Mesenchymal stem cell (in vitro differentiated cells and primary cell): Measurements from ENCODE around the gene MTERF2.
A peak's percentile ranks its signal among the peaks of the same experiment; 100 is the strongest.

ENCODE experiments used
- DNase-seq: peaks from one replicate; pipeline ENCODE4 v3.0.0-alpha.2; 2013
- H2AFZ ChIP-seq: one replicate; pipeline ENCODE4 v1.6.1; 2013; ENCODE audit warnings: low read depth, mild to moderate bottlenecking, control low read depth, inconsistent platforms, low read length, moderate library complexity
- H2AK5ac ChIP-seq: 2 replicates; pipeline ENCODE4 v1.6.1; 2013; ENCODE audit warnings: low read length, moderate library complexity, mild to moderate bottlenecking, inconsistent platforms; ENCODE audit not compliant: severe bottlenecking
- H2BK120ac ChIP-seq: one replicate; pipeline ENCODE4 v1.6.1; 2013; ENCODE audit warnings: low read depth, mild to moderate bottlenecking, inconsistent platforms, low read length, moderate library complexity
- H2BK12ac ChIP-seq, 2 experiments: one replicate each; pipeline ENCODE4 v1.6.1; 2013; ENCODE audit warnings: inconsistent platforms in 2 of 2, low read length in 2 of 2, mild to moderate bottlenecking in 2 of 2, moderate library complexity in 2 of 2, control low read depth in 1 of 2
- H2BK15ac ChIP-seq: one replicate; pipeline ENCODE4 v1.6.1; 2013; ENCODE audit warnings: mild to moderate bottlenecking, low read depth, inconsistent platforms; ENCODE audit not compliant: poor library complexity, severe bottlenecking
- H2BK5ac ChIP-seq: 2 replicates; pipeline ENCODE4 v1.6.1; 2013; ENCODE audit warnings: low read depth, mild to moderate bottlenecking, low read length, control low read depth, inconsistent platforms; ENCODE audit not compliant: poor library complexity, severe bottlenecking
- H3K14ac ChIP-seq, 2 experiments: one replicate each; pipeline ENCODE4 v1.6.1; 2013; ENCODE audit warnings: inconsistent platforms in 2 of 2, low read length in 2 of 2, control low read depth in 1 of 2, mild to moderate bottlenecking in 1 of 2, moderate library complexity in 1 of 2
- H3K18ac ChIP-seq, 2 experiments: one replicate each; pipeline ENCODE4 v1.6.1; 2013; ENCODE audit warnings: inconsistent platforms in 2 of 2, low read length in 2 of 2, control low read depth in 1 of 2, low read depth in 1 of 2, mild to moderate bottlenecking in 1 of 2
- H3K23ac ChIP-seq, 2 experiments: one replicate each; pipeline ENCODE4 v1.6.1; 2013; ENCODE audit warnings: inconsistent platforms in 2 of 2, low read length in 2 of 2, mild to moderate bottlenecking in 2 of 2, moderate library complexity in 2 of 2, control low read depth in 1 of 2
- H3K27ac ChIP-seq: 2 replicates; pipeline ENCODE4 v1.5.1; 2013; ENCODE audit warnings: mild to moderate bottlenecking, moderate library complexity, low read length, control low read depth, inconsistent platforms; ENCODE audit not compliant: poor library complexity, severe bottlenecking
- H3K27me3 ChIP-seq, 2 experiments: 2 replicates each; pipeline versions ENCODE4 v1.6.1 to v1.7.0; 2013; ENCODE audit warnings: low read length in 2 of 2, mild to moderate bottlenecking in 2 of 2, moderate library complexity in 2 of 2, control low read depth in 1 of 2, inconsistent platforms in 1 of 2; ENCODE audit not compliant: control insufficient read depth in 1 of 2, insufficient read depth in 1 of 2
- H3K36me3 ChIP-seq, 2 experiments: 2 replicates each; pipeline versions ENCODE4 v1.6.1 to v1.7.0; 2013; ENCODE audit warnings: low read length in 2 of 2, control low read depth in 1 of 2, inconsistent platforms in 1 of 2, low read depth in 1 of 2, mild to moderate bottlenecking in 1 of 2; ENCODE audit not compliant: insufficient read depth in 2 of 2, control insufficient read depth in 1 of 2
- H3K4ac ChIP-seq, 2 experiments: one replicate each; pipeline ENCODE4 v1.6.1; 2013; ENCODE audit warnings: inconsistent platforms in 2 of 2, low read length in 2 of 2, mild to moderate bottlenecking in 2 of 2, moderate library complexity in 2 of 2, control low read depth in 1 of 2, low read depth in 1 of 2
- H3K4me1 ChIP-seq: 2 replicates; pipeline ENCODE4 v1.6.1; 2013; ENCODE audit warnings: low read depth, low read length, control low read depth; ENCODE audit not compliant: control insufficient read depth, insufficient read depth
- H3K4me2 ChIP-seq: 2 replicates; pipeline ENCODE4 v1.6.1; 2013; ENCODE audit warnings: low read length, mild to moderate bottlenecking, inconsistent platforms; ENCODE audit not compliant: poor library complexity, severe bottlenecking
- H3K4me3 ChIP-seq, 2 experiments: 2 replicates each; pipeline versions ENCODE4 v1.5.1 to v1.7.0; 2013; ENCODE audit warnings: low read length in 2 of 2, mild to moderate bottlenecking in 2 of 2, control low read depth in 1 of 2, low read depth in 1 of 2; ENCODE audit not compliant: insufficient read depth in 1 of 2
- H3K79me1 ChIP-seq: replicated peaks from 2 replicates; pipeline ENCODE4 v1.6.1; 2013; ENCODE audit warnings: mild to moderate bottlenecking, control low read depth, low read length, inconsistent platforms; ENCODE audit not compliant: poor library complexity, severe bottlenecking
- H3K9ac ChIP-seq: 2 replicates; pipeline ENCODE4 v1.7.0; 2013; ENCODE audit warnings: mild to moderate bottlenecking, low read length, moderate library complexity
- H3K9me3 ChIP-seq: 2 replicates; pipeline ENCODE4 v1.7.0; 2013; ENCODE audit warnings: mild to moderate bottlenecking, low read length; ENCODE audit not compliant: control insufficient read depth
- H4K8ac ChIP-seq: one replicate; pipeline ENCODE4 v1.6.1; 2013; ENCODE audit warnings: inconsistent platforms, mild to moderate bottlenecking, low read length, moderate library complexity
- H4K91ac ChIP-seq: one replicate; pipeline ENCODE4 v1.6.1; 2013; ENCODE audit warnings: mild to moderate bottlenecking, low read length, inconsistent platforms
- WGBS: methylation state at CpG from one replicate; pipeline ENCODE4 v1.1.7; 2013; ENCODE audit warnings: mixed read lengths; 5-methylcytosine and 5-hydroxymethylcytosine counted together

Gene MTERF2

DNA sequence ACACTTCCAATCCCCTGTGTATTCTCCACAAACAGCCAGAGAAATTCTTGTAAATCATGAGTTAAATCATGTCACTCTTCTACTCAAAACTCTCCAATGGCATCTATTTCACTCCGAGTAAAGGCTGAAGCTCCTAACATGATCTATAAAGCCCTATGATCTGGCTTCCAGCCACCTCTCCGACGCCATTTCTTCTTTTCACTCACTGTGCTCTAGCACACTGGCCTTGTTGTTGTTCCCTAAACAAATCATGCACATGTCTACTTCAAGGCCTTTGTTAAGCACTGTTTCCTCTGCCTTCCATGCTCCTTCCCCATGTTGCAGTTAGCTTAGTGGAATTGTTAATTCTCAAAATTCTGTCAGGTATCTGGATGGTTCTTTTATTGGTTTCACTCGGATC lies 30.1 kb upstream of the MTERF2 start:
- Histone ChIP-seq H2BK15ac (no peak overlapping the region), H3K4me3 (no peak overlapping the region), H3K18ac (no peak overlapping the region), H2AK5ac (no peak overlapping the region), H3K14ac (no peak overlapping the region), H3K4me2 (no peak overlapping the region), H3K27me3 (no peaks in the 10 kb centered on the region), H3K4ac (no peak overlapping the region), H3K36me3 (peaks cover 5 to 13% of the 10 kb centered on the region in 2 experiments), H2BK120ac (no peak overlapping the region), H3K27ac (no peak overlapping the region), H3K9me3 (peaks cover 11% of the 10 kb centered on the region), H4K8ac (peak overlapping the region; percentile 60), H2BK5ac (no peak overlapping the region), H3K79me1 (peaks cover 12% of the 10 kb centered on the region), H3K9ac (no peak overlapping the region), H4K91ac (no peak overlapping the region), H2AFZ (no peak overlapping the region), H2BK12ac (no peak overlapping the region), H3K4me1 (no peaks in the 10 kb centered on the region), H3K23ac (no peak overlapping the region)
- 92% methylated on average over 4 of the region's 4 CpGs for WGBS
- no peak for DNase-seq

DNA sequence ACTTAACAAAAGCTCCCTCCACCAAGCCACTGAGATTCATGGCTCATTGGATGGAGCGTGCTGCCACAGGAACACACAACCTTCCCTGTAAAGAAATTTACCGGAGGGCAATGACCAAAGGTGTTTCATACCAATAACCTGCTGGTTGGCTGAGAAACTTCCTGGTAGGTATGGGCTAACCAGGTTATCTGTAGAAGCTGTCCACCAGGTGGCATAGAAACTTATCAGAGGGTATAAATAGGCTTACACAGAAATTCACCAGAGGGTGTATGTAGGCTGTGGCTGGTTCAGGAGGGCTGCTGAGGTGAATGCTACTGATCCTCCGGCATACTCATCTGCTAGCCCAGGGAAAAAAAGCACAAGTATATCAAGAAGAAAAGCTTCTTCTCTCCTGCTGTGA lies 27.1 kb upstream of the MTERF2 start:
- Histone ChIP-seq H3K23ac (no peak overlapping the region), H3K36me3 (peaks cover 5 to 8% of the 10 kb centered on the region in 2 experiments), H2BK120ac (no peak overlapping the region), H3K18ac (no peak overlapping the region), H3K4me1 (no peaks in the 10 kb centered on the region), H2BK5ac (no peak overlapping the region), H2AFZ (no peak overlapping the region), H2AK5ac (no peak overlapping the region), H3K27me3 (no peaks in the 10 kb centered on the region), H3K14ac (no peak overlapping the region), H4K8ac (no peak overlapping the region), H3K9ac (no peak overlapping the region), H3K9me3 (peaks cover 11% of the 10 kb centered on the region), H4K91ac (no peak overlapping the region), H3K4me3 (no peak overlapping the region), H3K4me2 (no peak overlapping the region), H3K4ac (no peak overlapping the region), H2BK15ac (no peak overlapping the region), H3K27ac (no peak overlapping the region), H3K79me1 (peaks cover 12% of the 10 kb centered on the region), H2BK12ac (no peak overlapping the region)
- 100% methylated on average over 2 of the region's 3 CpGs for WGBS
- DNase-seq = no peak

DNA sequence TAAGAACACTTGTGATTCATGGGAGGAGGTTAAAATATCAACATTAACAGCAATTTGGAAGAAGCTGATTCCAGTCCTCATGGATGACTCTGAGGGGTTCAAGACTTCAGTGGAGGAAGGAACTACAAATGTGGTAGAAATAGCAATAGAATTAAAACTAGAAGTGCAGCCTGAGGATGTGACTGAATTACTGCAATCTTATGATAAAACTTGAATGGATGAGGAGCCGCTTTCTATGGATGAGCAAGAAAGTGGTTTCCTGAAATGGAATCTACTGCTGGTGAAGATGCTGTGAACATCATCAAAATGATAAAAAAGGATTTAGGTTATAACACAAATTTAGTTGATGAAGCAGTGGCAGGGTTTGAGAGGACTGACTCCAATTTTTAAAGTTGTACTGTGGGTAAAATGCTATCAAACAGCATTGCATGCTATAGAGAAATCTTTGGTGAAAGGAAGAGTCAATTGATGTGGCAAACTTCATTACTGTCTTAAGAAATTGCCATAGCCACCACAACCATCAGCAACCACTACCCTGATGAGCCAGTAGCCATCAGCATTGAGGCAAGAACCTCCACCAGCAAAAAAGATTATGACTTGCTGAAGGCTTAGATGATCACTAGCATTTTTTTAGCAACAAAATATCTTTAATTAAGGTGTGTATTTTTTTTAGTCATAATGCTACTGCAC lies 25.9 kb upstream of the MTERF2 start:
- Histone ChIP-seq H3K9me3 (peaks cover 11% of the 10 kb centered on the region), H4K8ac (no peak overlapping the region), H3K18ac (no peak overlapping the region), H3K4me3 (no peak overlapping the region), H3K79me1 (peaks cover 13% of the 10 kb centered on the region), H4K91ac (no peak overlapping the region), H3K4me1 (no peaks in the 10 kb centered on the region), H3K4me2 (no peak overlapping the region), H3K14ac (no peak overlapping the region), H3K23ac (no peak overlapping the region), H2AFZ (no peak overlapping the region), H3K27me3 (no peaks in the 10 kb centered on the region), H2AK5ac (no peak overlapping the region), H2BK15ac (no peak overlapping the region), H2BK5ac (no peak overlapping the region), H3K27ac (no peak overlapping the region), H3K36me3 (peaks cover 5 to 8% of the 10 kb centered on the region in 2 experiments), H3K9ac (no peak overlapping the region), H3K4ac (no peak overlapping the region), H2BK120ac (no peak overlapping the region), H2BK12ac (no peak overlapping the region)
- no peak for DNase-seq
- 99% methylated on average over 1 of the region's 1 CpG for WGBS

DNA sequence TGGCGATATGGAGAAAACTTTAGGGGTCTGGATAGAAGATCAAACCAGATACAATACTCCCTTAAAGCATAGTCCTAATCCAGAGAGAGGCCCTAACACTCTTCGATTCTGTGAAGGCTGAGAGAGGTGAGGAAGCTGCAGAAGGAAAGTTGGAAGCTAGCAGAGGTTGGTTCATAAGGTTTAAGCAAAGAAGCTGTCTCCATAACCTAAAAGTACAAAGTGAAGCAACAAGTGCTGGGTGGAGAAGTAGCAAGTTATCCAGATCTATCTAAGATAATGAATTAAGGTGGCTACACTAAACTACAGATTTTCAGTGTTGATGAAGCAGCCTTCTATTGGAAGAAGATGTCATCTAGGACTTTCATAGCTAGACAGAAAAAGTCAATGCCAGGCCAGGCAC lies 24.6 kb upstream of the MTERF2 start:
- Histone ChIP-seq H3K9me3 (peaks cover 11% of the 10 kb centered on the region), H3K23ac (no peak overlapping the region), H3K4ac (no peak overlapping the region), H2AFZ (no peak overlapping the region), H3K18ac (no peak overlapping the region), H4K91ac (no peak overlapping the region), H2BK5ac (no peak overlapping the region), H4K8ac (no peak overlapping the region), H3K4me1 (no peaks in the 10 kb centered on the region), H3K14ac (no peak overlapping the region), H3K9ac (no peak overlapping the region), H2BK120ac (no peak overlapping the region), H3K27ac (no peak overlapping the region), H3K4me2 (no peak overlapping the region), H2BK15ac (no peak overlapping the region), H3K4me3 (no peak overlapping the region), H3K36me3 (peaks cover 5 to 8% of the 10 kb centered on the region in 2 experiments), H3K27me3 (no peaks in the 10 kb centered on the region), H2AK5ac (no peak overlapping the region), H2BK12ac (no peak overlapping the region), H3K79me1 (peaks cover 15% of the 10 kb centered on the region)
- WGBS = 83% methylated on average over 1 of the region's 2 CpGs
- DNase-seq = no peak
